GM21825 (cell line): ENCODE measurements around the gene FHL1.

ENCODE experiments used
- ATAC-seq: cut with Tn5 transposase; IDR thresholded peaks from one replicate; pipeline ENCODE4 v1.9.1; 2021; ENCODE audit warnings: mild to moderate bottlenecking, moderate library complexity; ENCODE audit not compliant: unreplicated experiment

FHL1 gene

GRCh38 chrX:136183917-136184316, 36.6 kb downstream of the FHL1 start:
- ATAC-seq: no peak

- no peak for ATAC-seq
Observed at GRCh38 chrX:136185401-136186022, 38.2 kb downstream of the FHL1 start.

- no peak for ATAC-seq
Observed at GRCh38 chrX:136186023-136186413, 38.7 kb downstream of the FHL1 start.

- ATAC-seq: no peak
Observed at GRCh38 chrX:136189222-136189621, 41.9 kb downstream of the FHL1 start.

- ATAC-seq: no peak
Observed at GRCh38 chrX:136190038-136190713, 42.8 kb downstream of the FHL1 start.

- no peak for ATAC-seq
Observed at GRCh38 chrX:136191171-136191570, 43.8 kb downstream of the FHL1 start.

- ATAC-seq: no peak
Observed at GRCh38 chrX:136192135-136192534, 44.8 kb downstream of the FHL1 start.

- ATAC-seq: no peak
Observed at GRCh38 chrX:136192839-136193414, 45.6 kb downstream of the FHL1 start.

GRCh38 chrX:136193771-136194170, 46.4 kb downstream of the FHL1 start:
- no peak for ATAC-seq

- no peak for ATAC-seq
Observed at GRCh38 chrX:136194536-136194935, 47.2 kb downstream of the FHL1 start.

- no peak for ATAC-seq
Observed at GRCh38 chrX:136195247-136195646, 47.9 kb downstream of the FHL1 start.

- ATAC-seq: no peak
Observed at GRCh38 chrX:136196691-136197155, 49.4 kb downstream of the FHL1 start.

GRCh38 chrX:136198010-136198409, 50.7 kb downstream of the FHL1 start:
- ATAC-seq: no peak

GRCh38 chrX:136198678-136199243, 51.4 kb downstream of the FHL1 start:
- ATAC-seq: no peak

GRCh38 chrX:136199365-136199764, 52.0 kb downstream of the FHL1 start:
- ATAC-seq: no peak

- ATAC-seq: no peak
Observed at GRCh38 chrX:136200466-136200865, 53.1 kb downstream of the FHL1 start.

GRCh38 chrX:136201601-136202000, 54.3 kb downstream of the FHL1 start:
- no peak for ATAC-seq

- no peak for ATAC-seq
Observed at GRCh38 chrX:136202889-136203288, 55.6 kb downstream of the FHL1 start.

GRCh38 chrX:136203438-136203837, 56.1 kb downstream of the FHL1 start:
- ATAC-seq: no peak

- no peak for ATAC-seq
Observed at GRCh38 chrX:136203951-136204350, 56.6 kb downstream of the FHL1 start.

- ATAC-seq: no peak
Observed at GRCh38 chrX:136204571-136204970, 57.2 kb downstream of the FHL1 start.

- ATAC-seq: no peak
Observed at GRCh38 chrX:136205882-136206380, 58.6 kb downstream of the FHL1 start.
